ENCODE data around the gene WSB2.

WSB2 gene

DNA sequence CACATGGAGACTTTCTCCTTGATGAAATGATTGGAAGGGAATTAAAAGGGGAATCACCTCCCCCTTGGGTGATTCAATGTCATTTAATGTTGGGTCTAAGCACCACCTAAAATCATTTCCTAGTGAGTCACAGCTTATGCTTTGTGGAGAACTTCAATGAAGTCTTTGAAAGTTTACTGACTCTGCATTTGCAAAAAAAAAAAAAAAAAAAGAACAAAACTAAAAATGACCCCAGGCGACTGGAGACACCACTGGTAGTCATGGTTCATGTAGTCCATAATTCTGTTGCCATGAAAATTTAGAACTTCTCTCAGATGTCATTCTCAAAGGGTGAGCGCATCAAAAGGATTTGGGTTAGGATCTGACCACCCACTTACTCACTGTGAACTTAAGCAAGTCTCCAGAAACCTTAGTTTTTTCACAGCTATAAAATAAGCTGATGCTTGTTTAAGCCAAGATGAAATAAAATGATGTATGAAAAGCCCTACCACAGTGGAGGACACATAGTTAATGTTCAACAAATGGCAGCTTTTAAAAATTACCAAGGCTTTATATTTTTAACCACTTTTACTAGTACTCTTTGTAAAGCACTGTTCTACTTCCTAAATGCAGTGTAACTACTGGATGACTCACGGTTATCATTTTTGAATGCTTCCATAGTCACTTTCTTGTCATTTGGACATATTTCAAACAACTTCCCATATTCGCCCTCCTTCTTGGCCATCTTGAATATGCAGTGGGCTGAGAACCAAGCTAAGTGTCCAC lies 74.1 kb downstream of the WSB2 start:
- no peak for DNase-seq

DNA sequence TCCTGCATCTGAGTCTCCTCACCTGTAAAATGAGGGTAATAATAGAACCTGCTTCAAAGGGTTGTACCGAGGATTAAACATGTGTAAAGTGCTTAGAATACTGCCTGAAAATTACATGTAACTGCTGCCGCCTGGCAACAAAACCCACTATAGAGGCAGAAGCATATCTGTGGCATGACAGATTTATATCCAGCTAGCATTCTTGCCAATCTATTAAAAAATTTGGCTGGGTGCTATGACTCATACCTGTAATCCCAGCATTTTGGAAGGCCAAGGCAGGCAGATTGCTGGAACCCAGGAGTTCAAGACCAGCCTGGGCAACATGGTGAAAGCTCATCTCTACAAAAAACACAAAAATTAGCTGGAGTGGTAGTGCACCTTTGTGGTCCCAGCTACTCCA lies 75.8 kb downstream of the WSB2 start:
- DNase-seq = no peak
